ENCODE results near the gene CHD1.

The CHD1 gene

DNA sequence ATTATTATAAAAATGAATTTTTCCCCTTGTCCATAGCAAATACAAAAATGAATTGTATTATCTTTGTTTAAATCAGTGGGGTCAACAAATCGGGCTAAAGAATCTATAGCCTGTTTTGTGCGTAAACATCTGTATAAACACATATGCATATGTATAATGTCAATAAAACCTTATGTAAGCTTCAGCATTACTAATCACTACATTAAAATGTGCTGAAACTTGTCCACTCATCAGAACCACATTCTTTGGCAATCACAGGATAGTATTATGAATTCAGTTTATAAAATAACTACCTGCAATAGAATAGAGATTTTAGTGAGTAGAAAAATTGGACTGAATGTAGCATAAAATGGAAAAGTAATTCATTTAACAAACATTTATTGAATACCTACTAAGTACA lies 124.7 kb downstream of the CHD1 start:
- DNase-seq, result no peak
